ENCODE results near the gene SORL1-AS1.
A peak's percentile ranks its signal among the peaks of the same experiment; 100 is the strongest.
"Not testable (repeated sequence)": the region's sequence is repeated elsewhere in the genome, so short reads cannot be mapped to it uniquely, and the experiment has no call there.

Gene SORL1-AS1

GRCh38 chr11:121426476-121427399 lies 26.0 kb downstream of the SORL1-AS1 start:
- no peak for DNase-seq

- DNase-seq, result no peak
Measured at GRCh38 chr11:121425828-121426227, 26.9 kb downstream of the SORL1-AS1 start.

DNA sequence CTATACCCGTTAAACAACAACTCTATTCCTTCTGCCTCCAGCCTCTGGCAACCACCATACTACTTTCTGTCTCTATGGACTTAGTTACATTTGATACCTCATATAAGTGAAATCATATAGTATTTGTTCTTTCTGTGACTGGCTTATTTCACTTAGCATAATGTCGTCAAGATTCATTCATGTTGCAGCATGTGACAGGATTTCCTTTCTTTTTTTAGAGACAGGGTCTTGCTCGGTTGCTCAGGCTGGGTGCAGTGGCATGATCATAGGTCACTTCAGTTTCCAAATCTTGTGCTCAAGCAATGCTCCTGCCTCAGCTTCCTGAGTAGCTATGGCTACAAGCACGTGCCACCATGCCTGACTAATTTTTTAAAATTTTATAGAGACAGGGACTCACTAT lies 30.1 kb downstream of the SORL1-AS1 start:
- DNase-seq, result peak in 1 of 2 donors; percentile 49

DNA sequence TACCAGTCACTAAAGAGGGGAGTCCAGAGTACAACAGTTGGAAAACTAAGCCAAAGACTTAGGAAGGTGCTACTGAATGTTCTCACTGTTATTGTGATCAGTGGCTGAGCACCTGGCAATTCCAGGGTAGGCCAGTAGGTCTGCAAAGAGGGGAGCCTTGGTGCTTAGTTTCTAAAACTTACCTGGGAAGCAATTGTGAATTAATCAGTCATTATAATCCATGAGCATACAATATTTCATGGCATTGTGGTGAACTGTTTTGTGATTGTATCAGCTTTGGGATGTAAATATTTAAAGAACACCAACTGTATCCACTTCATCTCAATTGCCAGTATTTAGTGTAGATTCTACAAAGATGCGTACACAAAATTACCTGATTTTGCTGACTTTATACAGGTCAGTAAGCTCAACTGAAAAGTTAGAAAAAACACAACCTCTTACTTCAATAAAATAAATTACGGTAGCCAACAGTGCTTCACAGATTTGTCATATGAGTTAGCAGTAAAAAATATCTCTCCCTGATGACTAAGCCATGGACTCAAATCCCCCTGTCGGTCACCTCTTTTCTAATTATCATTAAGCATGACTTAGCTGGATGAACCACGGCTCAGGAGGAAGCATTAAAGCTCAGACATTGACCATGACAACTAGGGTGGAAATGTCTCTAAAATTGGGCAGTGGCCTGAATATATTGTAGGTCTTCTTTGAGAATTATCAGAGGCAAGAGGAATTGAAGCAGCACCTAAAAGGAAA lies 31.4 kb downstream of the SORL1-AS1 start:
- no peak for DNase-seq

DNA sequence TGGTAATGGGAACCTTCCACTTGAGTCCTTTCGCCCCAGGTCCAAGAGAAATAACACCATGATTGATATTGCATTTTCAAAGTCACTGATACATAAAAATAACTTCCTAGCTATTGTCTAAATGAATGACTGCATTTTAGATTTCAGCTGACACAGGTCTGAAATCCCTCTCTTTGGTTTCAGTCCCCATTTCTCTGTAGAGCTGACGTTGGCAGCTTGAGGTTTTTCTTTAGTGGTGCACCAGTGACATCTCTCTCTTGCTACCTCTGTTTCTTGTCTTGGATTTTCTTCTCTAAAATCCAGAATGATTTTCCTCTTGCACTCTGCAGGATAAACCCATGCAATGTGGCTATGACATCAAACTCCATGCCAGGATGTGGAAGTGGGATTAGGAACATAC lies 32.4 kb downstream of the SORL1-AS1 start:
- no peak for DNase-seq

- no peak for DNase-seq
Measured at GRCh38 chr11:121419836-121420235, 32.9 kb downstream of the SORL1-AS1 start.

DNA sequence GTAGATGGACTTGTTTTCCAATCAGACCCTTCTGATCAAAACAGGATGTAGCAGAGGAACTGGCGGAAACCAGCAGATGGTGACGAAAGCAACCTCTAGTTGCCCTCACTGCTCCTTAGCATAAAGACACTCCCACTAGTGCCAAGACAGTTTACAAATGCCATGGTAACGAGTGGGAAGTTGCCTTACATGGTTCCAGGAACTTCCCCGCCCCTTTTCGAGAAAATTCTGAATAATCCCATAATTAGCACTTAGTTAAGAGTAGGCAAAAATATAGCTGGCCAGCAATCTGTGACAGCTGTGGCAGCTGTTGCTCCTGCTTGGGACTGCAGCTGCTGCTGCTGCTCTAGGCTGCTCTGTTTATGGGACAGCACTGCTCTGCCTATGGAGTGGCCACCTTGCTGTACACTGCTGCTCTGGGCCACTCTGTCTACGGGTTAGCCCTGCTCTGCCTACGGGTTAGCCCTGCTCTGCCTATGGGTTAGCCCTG lies 34.1 kb downstream of the SORL1-AS1 start:
- peak; percentile 16 to 66 for DNase-seq

GRCh38 chr11:121417607-121418006 lies 35.2 kb downstream of the SORL1-AS1 start:
- no peak for DNase-seq

DNA sequence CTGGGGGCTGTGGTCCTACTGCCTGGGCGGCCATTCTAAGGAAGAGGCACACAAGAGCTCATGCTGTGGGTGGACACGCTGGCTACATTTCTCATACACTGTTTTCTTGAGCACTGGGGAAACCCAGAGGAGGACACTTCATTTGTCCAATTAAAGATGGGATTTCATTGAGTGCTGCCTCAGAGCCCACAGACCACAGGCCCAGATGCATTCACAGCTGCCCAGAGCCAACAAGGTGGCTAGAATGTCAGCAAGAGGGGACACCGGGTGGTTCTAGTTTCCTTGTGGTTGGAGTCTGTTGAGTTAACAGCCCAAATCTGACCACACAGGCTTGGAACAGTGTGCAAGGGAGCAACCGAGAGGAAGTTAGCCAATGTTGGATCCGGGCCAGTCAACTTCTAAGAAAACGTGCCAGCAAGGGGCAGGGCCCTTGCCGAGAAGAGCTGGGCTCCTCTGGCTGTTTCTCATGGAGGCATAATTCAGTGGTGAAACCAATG lies 35.7 kb downstream of the SORL1-AS1 start:
- peak; percentile 62 to 97 for DNase-seq

DNA sequence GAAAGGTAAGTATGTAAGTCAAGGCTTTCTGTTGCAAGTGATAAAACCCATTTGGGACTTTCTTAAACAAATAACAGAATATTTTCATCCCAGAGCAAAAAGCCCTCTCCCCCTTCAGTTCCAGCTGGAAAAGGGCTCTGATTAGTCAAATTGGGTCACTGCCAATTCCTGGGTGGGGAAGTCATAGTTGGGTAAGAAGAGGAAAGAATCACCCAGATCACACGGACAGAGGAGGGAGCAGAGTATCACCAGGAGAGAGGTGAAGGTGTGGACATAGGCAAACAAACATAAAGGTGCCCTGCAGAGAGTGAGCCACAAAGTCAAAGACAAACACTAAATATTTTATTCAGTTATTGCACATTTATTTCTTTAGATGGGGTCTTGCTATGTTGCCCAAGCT lies 36.9 kb downstream of the SORL1-AS1 start:
- DNase-seq, result no peak

- no peak for DNase-seq
Measured at GRCh38 chr11:121414141-121414913, 38.4 kb downstream of the SORL1-AS1 start.

DNA sequence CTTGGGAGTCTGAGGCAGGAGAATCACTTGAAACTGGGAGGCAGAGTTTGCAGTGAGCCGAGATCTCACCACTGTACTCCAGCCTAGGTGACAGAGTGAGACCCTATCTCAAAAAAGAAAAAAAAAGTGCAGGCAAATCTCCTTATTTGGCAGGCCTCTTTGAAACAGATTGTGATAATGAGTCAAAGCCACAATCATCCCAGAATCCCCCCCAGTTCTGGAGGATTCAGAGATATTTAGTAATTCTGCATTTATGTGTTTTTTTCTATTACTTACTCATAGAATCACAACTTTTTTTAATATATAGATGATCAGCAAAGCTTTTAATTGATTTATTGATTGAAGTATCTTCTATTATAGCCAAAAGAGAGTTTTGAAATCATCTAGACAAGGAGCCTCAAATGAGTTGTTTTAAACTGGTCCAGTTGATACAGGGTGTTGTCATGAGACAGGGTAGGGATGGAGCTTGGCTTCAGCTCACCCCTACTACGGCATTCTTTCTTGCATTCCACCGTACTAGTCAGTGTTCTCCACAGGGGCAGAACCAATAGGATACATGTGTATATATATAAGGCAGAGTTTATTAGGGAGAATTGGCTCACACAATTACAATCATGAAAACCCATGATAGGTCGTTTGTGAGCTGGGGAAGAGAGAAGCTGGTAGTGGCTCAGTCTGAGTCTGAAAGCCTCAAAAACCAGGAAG lies 39.9 kb downstream of the SORL1-AS1 start:
- no peak for DNase-seq

DNA sequence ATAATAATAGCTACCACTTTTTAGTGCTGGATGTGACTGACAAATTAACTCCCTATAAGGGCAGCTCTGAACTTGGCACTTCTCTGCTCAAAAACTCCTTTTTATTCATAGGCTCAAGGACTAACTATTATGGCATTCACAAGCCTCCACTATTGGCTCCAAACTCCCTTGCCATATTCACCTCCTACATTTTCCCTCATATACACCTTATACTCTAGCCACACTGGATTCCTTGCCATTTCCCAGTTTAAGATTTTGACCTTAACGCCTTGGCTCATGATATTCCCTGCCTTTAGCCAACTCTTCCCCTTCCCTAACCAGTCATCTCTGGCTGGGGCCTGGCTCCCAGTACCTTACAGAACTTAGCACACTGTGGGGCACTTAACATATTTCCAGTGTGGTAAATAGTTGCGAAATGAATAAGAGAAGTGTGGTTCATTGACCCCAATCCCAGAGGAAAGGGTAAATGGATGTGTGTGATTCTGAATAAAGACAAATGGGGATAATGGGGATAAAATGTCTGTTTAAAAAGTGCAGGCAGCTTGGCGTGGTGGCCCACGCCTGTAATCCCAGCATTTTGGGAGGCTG lies 40.7 kb downstream of the SORL1-AS1 start:
- DNase-seq, result no peak

- not testable (repeated sequence) for DNase-seq
Measured at GRCh38 chr11:121411330-121411729, 41.4 kb downstream of the SORL1-AS1 start.

DNA sequence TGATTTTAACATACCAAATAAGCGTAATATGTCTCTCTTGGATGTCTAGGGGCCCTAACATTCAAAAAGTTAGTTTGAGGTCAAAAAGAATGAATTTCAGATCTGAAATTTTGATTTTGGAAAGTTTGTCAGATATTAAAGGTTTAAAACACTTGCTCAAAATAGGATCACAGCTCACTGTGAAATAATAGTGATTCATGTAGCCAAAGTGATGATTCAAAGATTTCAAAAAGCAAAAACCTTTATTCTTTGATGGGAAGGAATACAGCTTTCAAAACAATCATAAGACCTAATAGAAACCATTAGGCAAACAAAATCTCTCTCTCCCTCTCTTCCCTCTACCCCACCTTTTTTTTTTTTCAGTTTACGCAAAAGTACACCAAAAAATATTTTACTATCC lies 42.7 kb downstream of the SORL1-AS1 start:
- not testable (repeated sequence) for DNase-seq

- no peak for DNase-seq
Measured at GRCh38 chr11:121408830-121409229, 43.9 kb downstream of the SORL1-AS1 start.

- no peak for DNase-seq
Measured at GRCh38 chr11:121406291-121406690, 46.5 kb downstream of the SORL1-AS1 start.

DNA sequence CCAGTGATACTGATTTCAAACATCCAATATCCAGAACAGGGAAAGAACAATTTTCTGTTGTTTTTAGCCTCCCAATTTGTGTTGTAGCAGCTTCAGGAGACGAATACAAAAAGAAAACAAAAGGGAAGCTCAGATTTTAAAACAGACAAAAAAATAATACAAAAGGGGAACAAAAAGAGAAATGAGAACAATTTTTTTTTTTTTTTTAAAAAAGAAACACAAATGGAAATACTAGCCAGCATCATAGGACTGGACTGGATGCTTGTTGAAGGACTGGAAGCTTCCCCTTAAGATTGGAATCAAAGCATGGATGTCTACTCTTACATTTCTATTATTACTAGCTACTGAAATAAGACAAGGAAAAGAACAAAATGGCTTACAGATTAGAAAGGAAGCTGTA lies 47.1 kb downstream of the SORL1-AS1 start:
- DNase-seq, result peak in 1 of 2 donors; percentile 52

DNA sequence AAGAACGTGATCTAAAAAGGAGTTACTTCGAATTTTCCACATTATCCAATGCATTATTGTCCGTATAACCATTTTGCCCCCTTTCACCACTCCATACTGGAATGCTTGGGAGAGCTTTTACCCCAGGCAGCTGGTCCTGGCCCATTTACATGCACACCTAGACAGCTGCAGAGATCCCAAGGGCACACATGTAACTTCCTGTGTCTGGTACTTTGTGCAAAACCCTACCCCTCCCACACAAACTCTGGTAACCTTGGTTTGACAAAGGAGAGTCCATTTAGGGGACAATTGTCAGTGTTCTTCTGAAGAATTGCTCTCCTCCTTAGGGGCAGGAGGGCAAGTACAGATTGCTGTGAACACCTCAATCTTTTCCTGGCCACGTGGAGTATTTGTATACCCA lies 58.0 kb downstream of the SORL1-AS1 start:
- DNase-seq, result no peak

DNA sequence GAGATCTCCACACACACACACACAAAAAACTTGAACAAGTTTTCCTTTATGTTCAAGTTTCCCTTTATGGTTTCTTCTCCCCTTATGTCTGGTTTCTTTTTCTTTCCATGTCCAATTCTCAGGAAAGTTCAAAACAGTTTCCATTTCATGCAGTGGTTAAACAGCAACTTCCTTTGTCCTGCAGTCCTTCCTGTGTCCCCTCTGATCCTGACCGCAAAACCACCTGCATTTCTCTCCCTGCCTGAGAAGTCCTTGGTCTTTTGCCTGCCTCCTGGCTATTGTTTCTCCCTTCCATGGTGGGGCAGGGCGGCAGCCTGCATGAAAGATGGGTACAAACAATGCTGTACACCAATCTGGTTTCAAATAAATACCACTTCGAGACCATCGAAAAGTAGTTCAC lies 58.9 kb downstream of the SORL1-AS1 start:
- no peak for DNase-seq

GRCh38 chr11:121391914-121392313 lies 60.9 kb downstream of the SORL1-AS1 start:
- no peak for DNase-seq

- DNase-seq, result no peak
Measured at GRCh38 chr11:121389651-121390050, 63.1 kb downstream of the SORL1-AS1 start.
